Sigmoid colon (tissue), 7 donors: Measurements from ENCODE around the gene RAB1B. TPM values are rescaled to one million over a fixed set of nuclear protein-coding genes. Genes with fewer than 3 reads are reported as not detected.

Experiments used
- DNase-seq: peaks from one replicate; pipeline ENCODE4 v3.0.0-alpha.2; 2019
- H3K27ac ChIP-seq, 4 donors: fragments of 200-600 bp; sonication (generic); one replicate each; pipeline ENCODE4 v1.5.1; 2016 to 2019; ENCODE audit warnings: mild to moderate bottlenecking in 1 of 4
- H3K27me3 ChIP-seq, 3 donors: fragments of 200-600 bp; sonication (generic); one replicate each; pipeline ENCODE4 v1.5.1; 2019; ENCODE audit warnings: mild to moderate bottlenecking in 1 of 3
- H3K36me3 ChIP-seq, 4 donors: fragments of 200-600 bp; sonication (generic); one replicate each; pipeline ENCODE4 v1.5.1; 2016 to 2019
- H3K4me1 ChIP-seq, 4 donors: fragments of 200-600 bp; sonication (generic); one replicate each; pipeline ENCODE4 v1.5.1; 2017 to 2019
- H3K4me3 ChIP-seq, 4 donors: fragments of 200-600 bp; sonication (generic); one replicate each; pipeline ENCODE4 v1.5.1; 2017 to 2019; ENCODE audit warnings: mild to moderate bottlenecking in 2 of 4, moderate library complexity in 1 of 4
- H3K9me3 ChIP-seq, 4 donors: fragments of 200-600 bp in 3 of 4; sonication (generic) in 3 of 4; one replicate each; pipeline versions ENCODE4 v1.5.1 to v1.6.1; 2013 to 2019
- CTCF ChIP-seq, 4 experiments: fragments of 450-650 bp in 3 of 4; fragments of 200-600 bp in 1 of 4; IDR thresholded peaks; one replicate each; pipeline ENCODE4 v1.5.1; 2016 to 2019; ENCODE audit warnings: antibody characterized with exemption in 4 of 4, mild to moderate bottlenecking in 3 of 4, moderate library complexity in 2 of 4
- EP300 ChIP-seq, 4 donors: sonication (generic); formaldehyde crosslinking; IDR thresholded peaks; one replicate each; pipeline ENCODE4 v1.6.1; 2017; ENCODE audit warnings: antibody characterized with exemption in 4 of 4
- POLR2A ChIP-seq, 2 donors: fragments of 450-650 bp; IDR thresholded peaks; one replicate each; pipeline ENCODE4 v1.6.1; 2016; ENCODE audit warnings: antibody characterized with exemption in 2 of 2, mild to moderate bottlenecking in 2 of 2, moderate library complexity in 2 of 2
- POLR2AphosphoS5 ChIP-seq, 4 donors: sonication (generic); formaldehyde crosslinking; IDR thresholded peaks; one replicate each; pipeline ENCODE4 v1.6.1; 2017; ENCODE audit warnings: antibody characterized with exemption in 4 of 4
- WGBS, 2 donors: extraction: QIAGEN DNeasy Blood & Tissue Kit; methylation state at CpG; one replicate each; pipeline ENCODE4 v1.1.7; 2013; 5-methylcytosine and 5-hydroxymethylcytosine counted together
- intact Hi-C: fragments of 100-400 bp; cut with DNase I; formaldehyde crosslinking; loops from one replicate; pipeline ENCODE4 v1.15.1; 2023
- polyA plus RNA-seq, 3 donors: library from polyadenylated mRNA; stranded (reverse); fragments of 200-250 nt; gene quantifications; one replicate each; pipeline ENCODE4 v1.2.3, GENCODE V29; 2013
- total RNA-seq, 4 donors: library from RNA; depleted of rRNA; stranded (reverse); fragments of >200 nt; gene quantifications; one replicate each; pipeline ENCODE4 v1.1.0, GENCODE V29; 2016
- donor health status: healthy with polysubstance abuse.
- donor health status: Bipolar disorder and iron deficiency.
- donor health status: healthy.

RAB1B gene
- total and polyA plus RNA-seq, 7 donors = 65.4 to 286 (median 93.7) TPM

DNA sequence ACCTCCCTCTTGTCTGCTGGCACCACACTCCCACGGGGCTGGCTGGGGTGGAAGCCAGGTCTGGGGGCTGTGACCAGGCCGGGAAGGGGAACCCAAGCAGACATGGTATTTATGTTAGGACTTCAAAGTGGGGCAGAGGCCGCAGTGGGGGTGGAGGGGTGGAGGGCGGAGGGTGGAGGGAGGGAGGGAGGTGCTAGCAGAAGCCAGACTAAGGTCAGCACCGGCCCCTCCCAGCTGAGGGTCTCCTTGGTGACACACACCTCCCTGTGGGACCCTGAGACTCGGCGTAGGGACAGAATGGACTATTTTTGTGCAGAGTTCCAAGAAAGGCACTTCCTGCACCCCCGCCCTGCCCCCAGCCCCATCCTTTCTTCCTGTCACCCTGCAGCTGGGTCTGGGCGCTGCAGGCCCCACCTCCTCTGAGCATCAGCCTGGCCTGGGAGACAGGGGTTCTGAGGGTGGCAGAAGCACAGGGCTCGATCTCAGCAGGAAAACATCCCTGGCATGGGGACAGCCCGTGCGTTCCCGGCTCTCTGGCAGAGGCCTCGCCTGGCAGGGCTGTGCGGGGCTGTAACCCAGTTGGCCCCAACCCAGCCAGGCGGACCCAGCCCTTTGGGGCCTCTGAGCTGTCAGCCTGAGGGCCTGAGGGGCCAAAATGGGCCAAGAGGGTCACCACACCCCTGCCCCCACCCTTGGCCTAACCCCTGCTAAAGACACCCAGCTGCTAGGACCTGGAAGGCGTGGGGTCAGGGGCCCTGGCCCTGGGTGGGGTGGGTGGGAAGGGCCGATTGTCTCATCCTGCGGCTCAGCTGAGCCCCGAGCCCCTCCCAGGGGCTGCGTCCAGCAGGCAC lies 58.0 kb downstream of the RAB1B start:
- no peak for TF ChIP-seq POLR2A (IDR thresholded peaks at IDR 0.05)
- TF ChIP-seq EP300 (IDR thresholded peaks at IDR 0.05) = no peak
- peak in 1 of 4 donors; percentile 19 for TF ChIP-seq POLR2AphosphoS5 (IDR thresholded peaks at IDR 0.05)
- TF ChIP-seq CTCF (IDR thresholded peaks at IDR 0.05) = no peak
- intact Hi-C loops = loop anchor here (5.0 kb wide), 1 partner anchor 61 kb away; no protein-coding TSS in a partner anchor
- Histone ChIP-seq H3K9me3 (no peaks in the 10 kb centered on the region), H3K27ac (peak overlapping the region; percentile 63 to 81 (median 72)), H3K4me3 (no peak overlapping the region), H3K27me3 (no peaks in the 10 kb centered on the region), H3K4me1 (peaks cover 0 to 34% (median 31%) of the 10 kb centered on the region in 4 donors), H3K36me3 (no peaks in the 10 kb centered on the region)
- peak; percentile 82 for DNase-seq
- WGBS, 2 donors = 41 to 55% methylated on average over 21 of the region's 21 CpGs

Other genes starting within 250 kb of the RAB1B start
- gene CATSPER1, start 242.2 kb upstream of the RAB1B start, total RNA-seq = not detected
- under 1 TPM in 1 of 3 donors, not detected in 2; 0.06 TPM for gene CATSPER1, start 242.2 kb upstream of the RAB1B start, polyA plus RNA-seq
- not detected for gene GAL3ST3, start 219.5 kb upstream of the RAB1B start, total RNA-seq
- gene GAL3ST3, start 219.5 kb upstream of the RAB1B start, polyA plus RNA-seq = under 1 TPM in 1 of 3 donors, not detected in 2; 0.04 TPM
- gene SF3B2, start 216.3 kb upstream of the RAB1B start, total RNA-seq = 100 to 1,000 TPM in 2 of 4 donors, 10 to 100 TPM in 2; 75.5 to 122 (median 102) TPM
- 100 to 1,000 TPM in 1 of 3 donors, 10 to 100 TPM in 2; 71.7 to 119 (median 91.9) TPM for gene SF3B2, start 216.3 kb upstream of the RAB1B start, polyA plus RNA-seq
- 10 to 100 TPM; 16.3 to 75.9 (median 26.5) TPM for gene PACS1, start 198.4 kb upstream of the RAB1B start, total RNA-seq
- 10 to 100 TPM in 1 of 3 donors, 1 to 10 TPM in 2; 2.1 to 28.0 (median 5.4) TPM for gene PACS1, start 198.4 kb upstream of the RAB1B start, polyA plus RNA-seq
- 10 to 100 TPM; 16.1 to 29.9 (median 24.1) TPM for gene KLC2, start 10.9 kb upstream of the RAB1B start, total RNA-seq
- 10 to 100 TPM in 1 of 3 donors, 1 to 10 TPM in 2; 5.4 to 20.5 (median 6.5) TPM for gene KLC2, start 10.9 kb upstream of the RAB1B start, polyA plus RNA-seq
- 1 to 10 TPM in 1 of 4 donors, not detected in 3; 1.7 TPM for gene CNIH2, start 9.5 kb downstream of the RAB1B start, total RNA-seq
- gene CNIH2, start 9.5 kb downstream of the RAB1B start, polyA plus RNA-seq = under 1 TPM in 1 of 3 donors, not detected in 2; 0.63 TPM
- gene YIF1A, start 20.5 kb downstream of the RAB1B start, total RNA-seq = 10 to 100 TPM; 43.5 to 72.4 (median 61.9) TPM
- 100 to 1,000 TPM in 1 of 3 donors, 10 to 100 TPM in 2; 30.3 to 104 (median 45.0) TPM for gene YIF1A, start 20.5 kb downstream of the RAB1B start, polyA plus RNA-seq
- under 1 TPM in 2 of 4 donors, not detected in 2; 0.27 to 0.36 TPM for gene TMEM151A, start 23.3 kb downstream of the RAB1B start, total RNA-seq
- gene TMEM151A, start 23.3 kb downstream of the RAB1B start, polyA plus RNA-seq = under 1 TPM in 1 of 3 donors, not detected in 2; 0.36 TPM
- gene CD248, start 48.4 kb downstream of the RAB1B start, total RNA-seq = 10 to 100 TPM in 2 of 4 donors, 1 to 10 TPM in 2; 5.8 to 26.3 (median 13.0) TPM
- gene CD248, start 48.4 kb downstream of the RAB1B start, polyA plus RNA-seq = 10 to 100 TPM in 1 of 3 donors, 1 to 10 TPM in 2; 1.2 to 13.7 (median 3.0) TPM
- gene RIN1, start 67.8 kb downstream of the RAB1B start, total RNA-seq = 1 to 10 TPM in 3 of 4 donors, under 1 TPM in 1; 0.68 to 6.1 (median 2.4) TPM
- gene RIN1, start 67.8 kb downstream of the RAB1B start, polyA plus RNA-seq = 10 to 100 TPM in 1 of 3 donors, 1 to 10 TPM in 2; 2.4 to 10.2 (median 3.2) TPM
- gene BRMS1, start 76.5 kb downstream of the RAB1B start, total RNA-seq = 10 to 100 TPM; 20.2 to 36.2 (median 24.9) TPM
- 10 to 100 TPM; 65.4 to 81.8 (median 72.1) TPM for gene BRMS1, start 76.5 kb downstream of the RAB1B start, polyA plus RNA-seq
- gene B4GAT1, start 79.0 kb downstream of the RAB1B start, total RNA-seq = 10 to 100 TPM; 41.4 to 43.5 (median 43.1) TPM
- gene B4GAT1, start 79.0 kb downstream of the RAB1B start, polyA plus RNA-seq = 10 to 100 TPM in 1 of 3 donors, 1 to 10 TPM in 2; 4.2 to 17.4 (median 4.8) TPM
- gene SLC29A2, start 103.1 kb downstream of the RAB1B start, total RNA-seq = under 1 TPM; 0.41 to 0.99 (median 0.63) TPM
- 10 to 100 TPM in 1 of 3 donors, 1 to 10 TPM in 2; 2.4 to 28.0 (median 2.5) TPM for gene SLC29A2, start 103.1 kb downstream of the RAB1B start, polyA plus RNA-seq
- gene NPAS4, start 152.4 kb downstream of the RAB1B start, total RNA-seq = 1 to 10 TPM in 1 of 4 donors, under 1 TPM in 3; 0.49 to 2.5 (median 0.83) TPM
- under 1 TPM in 1 of 3 donors, not detected in 2; 0.19 TPM for gene NPAS4, start 152.4 kb downstream of the RAB1B start, polyA plus RNA-seq
- 10 to 100 TPM; 54.2 to 77.8 (median 61.3) TPM for gene MRPL11, start 170.2 kb downstream of the RAB1B start, total RNA-seq
- gene MRPL11, start 170.2 kb downstream of the RAB1B start, polyA plus RNA-seq = 100 to 1,000 TPM in 1 of 3 donors, 10 to 100 TPM in 2; 60.6 to 110 (median 70.3) TPM
- gene PELI3, start 198.3 kb downstream of the RAB1B start, total RNA-seq = 10 to 100 TPM; 16.9 to 26.4 (median 23.0) TPM
- 1 to 10 TPM; 5.0 to 6.0 (median 5.3) TPM for gene PELI3, start 198.3 kb downstream of the RAB1B start, polyA plus RNA-seq
- gene DPP3, start 211.8 kb downstream of the RAB1B start, total RNA-seq = 10 to 100 TPM in 1 of 4 donors, 1 to 10 TPM in 3; 5.1 to 15.5 (median 9.4) TPM
- 10 to 100 TPM; 33.0 to 86.5 (median 66.6) TPM for gene DPP3, start 211.8 kb downstream of the RAB1B start, polyA plus RNA-seq
- 10 to 100 TPM; 50.2 to 91.4 (median 57.8) TPM for gene BBS1, start 242.0 kb downstream of the RAB1B start, total RNA-seq
- gene BBS1, start 242.0 kb downstream of the RAB1B start, polyA plus RNA-seq = 10 to 100 TPM in 1 of 3 donors, 1 to 10 TPM in 2; 7.8 to 19.0 (median 9.0) TPM